Lower leg skin (tissue), 4 donors: Measurements from ENCODE around the gene SRCAP. TPM values are rescaled to one million over a fixed set of nuclear protein-coding genes. Genes with fewer than 3 reads are reported as not detected.
A peak's percentile ranks its signal among the peaks of the same experiment; 100 is the strongest.

ENCODE experiments used
- DNase-seq, 2 donors: peaks; one replicate each; pipeline ENCODE4 v3.0.0-alpha.2; 2019; ENCODE audit warnings: low spot score in 2 of 2
- H3K4me3 ChIP-seq: fragments of 200-600 bp; sonication (generic); 2 replicates; pipeline ENCODE4 v1.5.1; 2017; ENCODE audit warnings: mild to moderate bottlenecking, low read depth; ENCODE audit not compliant: poor library complexity, severe bottlenecking
- CTCF ChIP-seq, 3 donors: fragments of 450-650 bp; IDR thresholded peaks; one replicate each; pipeline ENCODE4 v1.5.1; 2016; ENCODE audit warnings: antibody characterized with exemption in 3 of 3, mild to moderate bottlenecking in 3 of 3, moderate library complexity in 2 of 3
- POLR2A ChIP-seq, 2 donors: fragments of 450-650 bp; IDR thresholded peaks; one replicate each; pipeline ENCODE4 v1.6.1; 2016 to 2017; ENCODE audit warnings: antibody characterized with exemption in 2 of 2, mild to moderate bottlenecking in 1 of 2, moderate library complexity in 1 of 2
- WGBS, 2 donors: methylation state at CpG; one replicate each; pipeline ENCODE4 v1.1.5; 2018; 5-methylcytosine and 5-hydroxymethylcytosine counted together
- intact Hi-C: fragments of 100-400 bp; cut with DNase I; formaldehyde crosslinking; loops from one replicate; pipeline ENCODE4 v1.15.0; 2023; ENCODE audit warnings: low total_unique reads
- total RNA-seq, 4 donors: library from RNA; depleted of rRNA; stranded (reverse); fragments of >200 nt; gene quantifications; one replicate each; pipeline ENCODE4 v1.1.0, GENCODE V29; 2016

The SRCAP gene
- total RNA-seq, 4 donors from 2014 or later: 21.7 to 44.0 (median 33.7) TPM

GRCh38 chr16:30771726-30772125 lies 72.8 kb downstream of the SRCAP start:
- 79 to 83% methylated on average over 14 of the region's 14 CpGs for WGBS, 2 donors
- intact Hi-C loops: loop anchor here (10.0 kb wide), 1 partner anchor 47 kb away; no protein-coding TSS in a partner anchor
- no peak for DNase-seq
- no peak overlapping the region for H3K4me3 ChIP-seq
- TF ChIP-seq CTCF (IDR thresholded peaks at IDR 0.05): no peak
- no peak for TF ChIP-seq POLR2A (IDR thresholded peaks at IDR 0.05)

- DNase-seq: no peak
- WGBS, 2 donors: 87% methylated on average over 14 of the region's 14 CpGs
- no peak for TF ChIP-seq POLR2A (IDR thresholded peaks at IDR 0.05)
- no peak for TF ChIP-seq CTCF (IDR thresholded peaks at IDR 0.05)
- no peak overlapping the region for H3K4me3 ChIP-seq
- intact Hi-C loops: loop anchor here (10.0 kb wide), 1 partner anchor 49 kb away; no protein-coding TSS in a partner anchor
Observed at GRCh38 chr16:30773826-30774225, 74.9 kb downstream of the SRCAP start.

- no peak for DNase-seq
- peak overlapping the region; percentile 62 for H3K4me3 ChIP-seq
- TF ChIP-seq CTCF (IDR thresholded peaks at IDR 0.05) (no peak), POLR2A (IDR thresholded peaks at IDR 0.05) (no peak)
- intact Hi-C loops: loop anchor here (10.0 kb wide), 1 partner anchor 50 kb away; no protein-coding TSS in a partner anchor
- WGBS, 2 donors: 45 to 58% methylated on average over 8 of the region's 8 CpGs
Observed at GRCh38 chr16:30774367-30775130, 75.6 kb downstream of the SRCAP start.

GRCh38 chr16:30775131-30775391 lies 76.1 kb downstream of the SRCAP start:
- peak overlapping the region; percentile 62 for H3K4me3 ChIP-seq
- DNase-seq: no peak
- TF ChIP-seq CTCF (IDR thresholded peaks at IDR 0.05): no peak
- TF ChIP-seq POLR2A (IDR thresholded peaks at IDR 0.05): no peak
- intact Hi-C loops: loop anchor here (10.0 kb wide), 1 partner anchor 50 kb away; no protein-coding TSS in a partner anchor
- 15 to 32% methylated on average over 6 to 15 of the region's 15 CpGs for WGBS, 2 donors

- 0% methylated on average over 35 to 69 of the region's 81 CpGs for WGBS, 2 donors
- no peak for TF ChIP-seq POLR2A (IDR thresholded peaks at IDR 0.05)
- TF ChIP-seq CTCF (IDR thresholded peaks at IDR 0.05): no peak
- intact Hi-C loops: loop anchor here (10.0 kb wide), 1 partner anchor 51 kb away; no protein-coding TSS in a partner anchor
- peak overlapping the region; percentile 62 for H3K4me3 ChIP-seq
- DNase-seq: peak; percentile 77 to 94
Observed at GRCh38 chr16:30775392-30776188, 76.6 kb downstream of the SRCAP start.
